NCI-H69 (cell line): Measurements from ENCODE around the gene TRAK1.
A peak's percentile ranks its signal among the peaks of the same experiment; 100 is the strongest.

Source experiments
- DNase-seq: peaks from one replicate; lab custom pipeline; 2025; lab: John Stamatoyannopoulos, UW

Gene TRAK1

DNA sequence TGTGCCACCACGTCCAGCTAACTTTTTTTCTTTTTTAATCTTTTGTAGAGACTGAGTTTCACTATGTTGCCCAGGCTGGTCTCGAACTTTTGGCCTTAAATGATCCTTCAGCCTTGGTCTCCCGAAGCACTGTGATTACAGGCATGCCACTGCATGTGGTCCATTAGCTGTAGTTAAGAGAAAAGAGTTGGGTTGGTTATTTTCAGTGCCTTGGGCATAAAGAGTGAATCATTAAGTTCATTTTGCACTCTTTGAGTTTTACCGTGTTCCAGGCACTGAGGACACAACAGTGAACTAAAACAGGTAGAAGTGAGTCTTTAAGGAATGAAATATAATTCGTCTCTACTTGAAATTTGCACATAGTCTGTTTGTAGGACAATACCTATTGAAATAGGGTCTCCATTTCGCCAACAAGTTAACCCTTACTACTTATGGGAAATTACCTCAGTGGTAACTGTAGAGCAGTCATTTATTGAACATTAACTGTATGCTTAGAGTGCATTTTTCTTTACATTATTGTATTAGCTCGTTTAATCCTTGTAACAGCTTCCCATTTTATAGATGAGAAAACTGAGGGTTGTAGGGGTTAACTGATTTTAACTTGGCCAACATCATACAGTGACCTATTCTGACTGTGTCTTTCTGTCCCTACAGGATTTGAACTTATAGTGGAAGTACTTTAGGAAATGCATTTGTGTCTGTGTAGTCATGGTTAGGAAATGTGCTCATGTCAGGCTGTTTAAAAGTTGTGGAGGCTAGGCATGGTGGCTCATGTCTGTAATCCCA is 22.7 kb upstream of the TRAK1 start:
- DNase-seq = no peak

DNA sequence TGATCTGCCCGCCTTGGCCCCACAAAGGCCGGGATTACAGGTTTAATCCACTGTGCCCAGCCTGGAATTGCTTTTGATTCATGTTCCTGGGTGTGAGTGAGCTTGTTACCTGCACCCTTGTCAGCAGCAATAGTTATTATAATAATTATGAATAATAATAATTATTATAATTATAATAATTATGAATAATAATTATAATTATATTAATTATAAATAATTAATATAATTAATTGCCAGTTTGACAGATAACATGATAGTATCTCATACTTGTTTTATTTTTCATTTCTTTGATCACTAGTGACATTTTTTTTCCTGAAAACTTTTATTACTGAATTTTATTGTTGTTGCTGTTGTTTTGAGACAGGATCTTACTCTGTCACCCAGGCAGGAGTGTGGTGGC is 21.1 kb upstream of the TRAK1 start:
- no peak for DNase-seq

DNA sequence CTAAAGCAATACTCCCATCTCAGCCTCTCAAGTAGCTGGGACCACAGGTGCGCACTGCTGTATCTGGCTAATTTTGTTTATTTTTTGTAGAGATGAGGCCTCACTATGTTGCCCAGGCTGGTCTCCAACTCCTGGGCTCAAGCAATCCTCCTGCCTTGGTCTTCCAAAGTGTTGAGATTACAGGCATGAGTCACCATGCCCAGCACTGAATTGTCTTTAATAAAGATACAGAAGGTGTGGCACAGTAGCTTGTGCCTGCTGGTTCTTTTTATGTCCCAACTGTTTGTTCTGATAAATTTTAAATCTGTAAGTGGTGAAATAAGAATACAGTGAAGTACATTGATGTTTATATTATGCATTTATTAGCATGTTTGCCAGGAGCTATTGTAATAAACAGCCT is 20.6 kb upstream of the TRAK1 start:
- DNase-seq = no peak

DNA sequence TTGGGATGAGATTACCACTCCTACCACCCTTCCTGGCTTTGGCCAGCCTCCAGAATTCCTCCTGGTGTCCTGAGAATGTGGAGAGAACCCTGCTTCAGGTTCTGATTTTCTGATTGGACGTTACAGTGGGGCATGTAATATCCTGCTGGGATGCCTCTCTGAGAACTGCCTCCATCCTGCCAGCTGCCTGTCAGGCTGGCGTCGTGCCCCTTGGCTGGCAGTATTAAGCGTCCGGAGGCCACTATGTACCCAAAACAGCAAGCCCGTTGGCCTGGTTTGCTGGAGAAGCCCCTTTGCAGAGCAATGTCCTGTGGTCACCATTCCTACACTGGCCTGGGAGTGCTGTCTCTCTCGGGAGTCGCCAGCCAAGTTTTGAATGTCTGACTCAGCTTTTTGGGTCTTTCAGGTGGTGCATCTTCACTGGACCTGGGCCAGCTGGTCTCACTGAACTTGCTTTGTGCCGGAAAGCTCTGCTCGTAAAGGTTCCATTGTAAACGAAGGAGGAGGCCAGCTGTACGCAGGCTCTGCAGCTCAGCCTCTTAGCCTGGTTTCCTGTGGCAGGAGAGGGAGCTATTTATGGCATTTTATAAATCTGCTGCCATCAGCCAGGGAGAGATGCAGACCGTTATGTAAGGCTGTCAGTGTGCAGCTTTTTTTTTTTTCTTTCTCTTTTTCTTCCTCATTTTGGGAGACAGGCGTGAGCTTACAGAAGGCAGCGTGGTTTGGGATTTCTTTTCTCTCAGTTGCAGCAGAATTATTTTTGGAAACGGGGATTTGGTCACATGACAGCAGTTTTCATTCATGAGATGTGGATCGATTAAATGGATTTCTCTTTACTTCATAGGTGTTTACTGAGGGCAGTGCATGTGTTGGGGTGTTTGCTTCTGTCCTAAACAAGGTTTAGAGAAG is 19.0 kb upstream of the TRAK1 start:
- peak; percentile 86 for DNase-seq

DNA sequence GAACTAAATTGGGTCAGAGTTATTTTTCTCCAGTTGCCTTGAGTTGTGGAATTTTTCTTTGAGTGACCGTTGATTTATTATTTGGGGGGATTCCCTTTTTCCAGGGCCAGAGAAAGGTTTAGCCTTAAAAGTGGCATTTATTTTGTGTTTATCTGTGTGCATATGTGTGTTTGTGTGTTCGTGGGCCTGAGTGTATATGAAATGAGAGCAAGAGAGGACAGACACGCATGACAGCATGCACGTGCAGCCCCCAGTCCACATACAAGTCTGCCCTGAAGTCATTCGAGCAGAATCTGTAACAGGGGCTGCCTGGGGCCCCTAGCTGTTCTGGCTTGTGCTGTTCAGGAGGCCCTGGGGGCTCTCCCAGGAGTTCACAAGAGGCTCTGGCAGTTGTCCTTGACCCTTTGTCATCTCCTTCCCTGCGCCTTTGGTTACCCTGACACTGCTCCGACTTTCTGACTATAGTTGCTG is 18.3 kb upstream of the TRAK1 start:
- no peak for DNase-seq

DNA sequence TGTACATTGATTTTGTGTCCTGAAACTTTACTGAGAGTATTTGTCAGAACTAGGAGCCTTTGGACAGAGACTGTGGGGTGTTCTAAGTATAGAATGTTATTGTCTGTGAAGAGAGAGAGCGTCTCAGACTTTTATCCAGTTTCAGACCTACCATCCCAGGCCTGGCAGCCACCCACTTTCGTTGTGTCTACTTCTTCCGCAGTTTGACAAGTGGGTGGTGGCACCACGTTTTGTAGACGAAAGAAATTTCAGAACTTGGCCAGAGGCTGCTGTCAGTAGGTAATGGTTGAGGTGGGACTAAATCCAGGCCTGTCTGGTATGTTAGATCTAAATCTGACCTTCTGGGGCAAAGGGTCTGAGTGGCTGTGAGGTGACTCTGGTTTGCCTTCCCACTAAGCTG is 13.4 kb upstream of the TRAK1 start:
- DNase-seq = no peak

DNA sequence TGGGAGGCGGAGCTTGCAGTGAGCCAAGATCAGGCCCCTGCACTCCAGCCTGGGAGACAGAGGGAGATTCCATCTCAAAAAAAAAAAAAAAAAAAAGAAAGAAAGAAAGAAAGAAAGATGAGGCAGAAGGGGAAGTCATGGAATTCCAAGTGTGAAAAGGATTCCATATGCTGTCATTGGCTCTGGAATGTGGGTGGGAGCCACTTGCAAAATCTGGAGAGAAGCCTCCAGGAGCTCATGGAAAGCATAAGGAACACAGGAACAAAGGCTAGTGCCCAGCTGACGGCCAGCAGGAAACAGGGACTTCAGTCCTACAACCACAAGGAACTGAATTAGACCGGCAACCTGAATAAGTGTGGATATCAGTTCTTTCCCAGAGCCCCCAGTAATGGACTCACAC is 12.5 kb upstream of the TRAK1 start:
- no peak for DNase-seq

DNA sequence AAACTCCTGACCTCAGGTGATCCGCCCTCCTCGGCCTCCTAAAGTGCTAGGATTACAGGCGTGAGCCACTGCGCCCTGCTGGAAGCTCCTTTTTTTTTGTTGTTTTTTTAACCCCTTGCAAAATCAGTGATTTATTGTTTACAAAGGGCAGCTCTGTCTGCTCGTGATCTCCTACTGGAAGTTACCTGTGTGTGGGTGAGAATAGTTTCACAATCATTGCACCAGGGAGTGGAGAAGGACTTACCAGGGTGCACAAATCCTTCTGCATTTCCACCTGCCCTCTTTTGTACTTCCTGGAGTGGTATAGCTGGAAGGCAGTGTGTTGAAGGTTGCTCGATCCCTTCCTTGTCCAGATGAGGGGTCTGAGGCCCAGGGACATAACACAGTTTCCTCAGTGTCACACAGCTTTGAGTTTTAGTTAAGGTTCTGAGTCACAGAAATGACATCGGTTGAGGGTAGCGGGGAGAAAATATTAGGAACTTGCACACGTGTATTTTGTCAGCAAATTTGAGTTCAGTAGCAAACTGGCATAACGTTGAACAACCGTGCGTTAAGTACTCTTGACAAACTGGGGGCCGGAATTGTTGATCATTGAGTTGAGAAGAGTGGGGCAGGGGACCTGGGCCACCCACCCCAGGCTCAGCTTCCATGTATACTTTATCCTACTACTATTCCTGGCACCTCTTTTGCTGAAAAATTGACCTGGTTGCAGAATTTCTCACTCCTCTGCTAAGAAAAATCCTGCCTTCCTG is 11.3 kb upstream of the TRAK1 start:
- DNase-seq = peak; percentile 2

DNA sequence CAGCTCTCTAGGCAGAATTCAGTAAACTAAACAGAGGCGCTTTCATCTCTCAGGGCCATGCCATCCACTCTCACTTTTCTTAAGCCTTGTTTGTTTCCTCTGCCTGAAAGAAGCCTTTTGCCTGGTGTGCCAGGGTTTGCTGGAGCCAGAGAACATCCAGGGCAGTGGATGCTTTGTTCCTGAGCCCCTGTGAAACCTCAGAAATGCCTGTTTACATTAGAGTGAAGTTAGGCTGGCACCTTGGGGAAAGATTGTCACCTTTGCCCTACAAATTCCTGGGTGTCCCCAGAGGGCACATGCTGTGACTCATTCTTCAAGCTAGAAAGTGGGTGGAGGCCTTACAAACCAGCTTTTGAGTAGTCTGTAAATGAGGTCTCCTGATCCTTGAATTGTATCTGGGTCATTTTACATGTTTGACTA is 10.7 kb upstream of the TRAK1 start:
- peak; percentile 39 for DNase-seq

DNA sequence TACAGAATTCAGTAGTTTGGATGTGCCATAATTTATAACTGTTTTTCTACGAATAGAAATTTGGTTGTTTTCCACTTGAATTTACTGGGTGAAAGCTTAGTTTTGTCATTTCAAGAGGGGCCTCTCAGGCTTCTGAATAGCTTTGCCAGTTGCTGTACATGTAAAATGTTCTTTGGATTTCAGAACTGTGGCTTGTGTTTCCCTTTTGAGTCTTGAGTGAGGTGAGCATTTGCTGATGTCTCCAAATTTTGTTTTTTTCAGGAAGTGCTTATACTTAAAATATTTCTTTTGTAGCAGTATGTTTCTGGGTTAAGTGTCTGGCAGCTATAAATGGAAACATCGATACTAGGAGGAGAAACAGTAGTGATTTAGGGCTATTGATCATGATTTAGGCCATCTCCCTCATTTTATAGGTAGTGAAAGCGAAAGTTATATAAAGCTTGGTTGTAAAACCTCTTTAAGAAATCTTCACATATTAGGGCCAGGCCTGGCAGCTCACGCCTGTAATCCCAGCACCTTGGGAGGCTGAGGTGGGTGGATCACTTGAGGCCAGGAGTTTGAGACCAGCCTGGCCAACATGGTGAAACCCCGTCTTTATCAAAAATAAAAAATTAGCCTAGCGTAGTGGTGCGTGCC is 9.2 kb upstream of the TRAK1 start:
- DNase-seq = no peak

DNA sequence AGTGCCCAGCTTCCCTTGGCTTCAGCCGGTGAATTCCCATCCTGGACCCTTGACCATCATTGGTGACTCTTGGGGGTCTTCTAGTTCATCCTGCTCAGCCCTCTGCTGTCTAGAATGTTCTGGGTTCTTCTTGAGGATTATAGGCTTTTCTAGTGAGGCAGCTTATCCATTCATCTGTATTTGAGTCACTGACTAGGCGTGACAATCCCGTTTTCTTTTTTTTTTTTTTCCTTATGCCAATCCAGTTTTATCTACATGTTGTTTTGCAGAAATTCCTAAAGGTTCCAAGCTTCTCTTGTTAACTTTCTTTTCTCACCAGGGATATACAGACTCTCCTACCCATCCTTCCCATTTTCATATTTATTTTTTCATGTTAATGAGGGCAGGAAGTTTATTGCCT is 6.6 kb upstream of the TRAK1 start:
- DNase-seq = no peak

DNA sequence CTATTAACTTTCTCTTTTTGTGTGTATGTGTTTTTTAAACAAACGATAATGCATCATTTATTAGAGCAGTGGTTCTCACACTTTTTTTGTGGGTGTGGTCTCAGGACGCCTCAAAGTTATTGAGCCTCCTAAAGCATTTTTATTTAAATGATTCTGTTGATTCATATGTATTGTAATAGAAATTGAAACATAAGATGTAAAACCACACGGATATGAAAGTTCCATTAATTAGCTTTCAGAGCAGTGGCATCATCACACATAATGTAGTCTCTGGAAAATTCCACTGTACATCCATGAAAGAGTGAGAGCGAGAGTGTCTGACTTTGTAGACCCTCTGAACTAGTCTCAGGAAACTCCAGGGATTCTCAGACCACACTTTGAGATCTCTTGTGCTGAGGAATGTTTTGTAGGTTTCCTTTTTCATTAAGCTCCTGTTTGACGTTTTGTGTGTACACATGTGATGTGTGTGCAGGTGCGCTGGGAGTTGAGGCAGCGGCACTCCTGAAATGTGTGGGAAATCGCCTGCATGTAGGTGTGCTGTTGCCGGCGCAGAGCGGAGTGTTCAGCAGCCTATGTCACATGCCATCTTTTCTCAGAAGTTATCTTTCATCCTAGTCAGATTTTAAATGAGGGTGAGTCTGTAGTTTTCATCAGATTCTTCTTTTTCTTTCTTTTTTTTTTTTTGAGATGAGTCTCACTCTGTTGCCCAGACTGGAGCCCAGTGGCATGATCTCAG is 5.3 kb upstream of the TRAK1 start:
- no peak for DNase-seq

DNA sequence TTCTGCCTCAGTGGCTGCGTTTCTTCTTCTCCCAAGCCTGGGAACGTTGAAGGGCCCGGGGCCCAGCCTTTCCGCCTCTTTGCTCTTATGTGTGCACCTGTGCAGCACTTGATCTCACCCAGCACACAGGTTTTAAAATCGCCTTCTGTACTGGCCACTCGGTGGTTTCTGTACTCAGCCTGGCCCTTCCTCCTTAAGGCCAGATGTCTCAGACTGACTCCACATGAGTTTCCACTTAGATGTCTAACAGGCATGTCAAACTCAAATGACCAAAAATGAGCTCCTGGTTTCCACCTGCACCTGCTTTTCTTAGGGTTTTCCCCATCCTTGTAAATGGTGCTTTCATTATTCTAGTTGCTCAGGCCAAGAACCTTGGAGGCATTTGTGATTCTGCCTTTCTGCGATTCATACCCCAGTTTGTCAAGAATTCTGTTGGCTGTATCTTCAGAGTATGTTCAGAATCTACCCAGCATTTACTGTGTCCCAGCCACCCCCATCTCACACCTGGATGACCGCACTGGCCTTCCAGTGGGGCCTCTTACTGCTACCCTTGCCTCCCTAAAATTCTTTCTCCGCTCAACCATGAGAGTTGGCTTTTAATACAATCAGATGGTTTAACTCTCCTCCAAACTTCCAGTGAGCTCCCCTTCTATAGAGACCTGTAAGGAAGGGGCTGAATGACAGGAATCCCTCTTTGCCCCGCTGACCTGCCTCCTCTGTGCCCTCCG is 2.2 kb upstream of the TRAK1 start:
- no peak for DNase-seq

DNA sequence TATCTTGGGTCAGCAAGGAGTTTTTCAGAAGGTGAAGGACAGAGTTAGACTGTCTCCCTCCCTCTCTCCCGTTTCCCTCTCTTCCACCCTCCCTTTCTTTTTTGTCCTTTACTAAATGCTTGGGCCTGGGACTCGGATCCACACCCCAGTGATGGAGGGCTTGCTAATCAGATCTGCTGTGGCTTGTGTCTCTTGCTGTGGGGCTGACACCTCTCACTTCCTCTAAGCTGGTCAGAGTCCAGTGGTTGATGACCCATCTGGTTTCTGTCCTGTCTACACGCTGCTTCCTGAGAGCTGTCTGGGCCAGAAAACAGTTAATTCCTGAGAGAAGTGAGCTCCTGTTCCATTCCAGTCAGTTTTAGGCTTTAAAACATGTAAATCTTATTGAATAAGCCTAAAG is 849 bp downstream of the TRAK1 start:
- DNase-seq = no peak

DNA sequence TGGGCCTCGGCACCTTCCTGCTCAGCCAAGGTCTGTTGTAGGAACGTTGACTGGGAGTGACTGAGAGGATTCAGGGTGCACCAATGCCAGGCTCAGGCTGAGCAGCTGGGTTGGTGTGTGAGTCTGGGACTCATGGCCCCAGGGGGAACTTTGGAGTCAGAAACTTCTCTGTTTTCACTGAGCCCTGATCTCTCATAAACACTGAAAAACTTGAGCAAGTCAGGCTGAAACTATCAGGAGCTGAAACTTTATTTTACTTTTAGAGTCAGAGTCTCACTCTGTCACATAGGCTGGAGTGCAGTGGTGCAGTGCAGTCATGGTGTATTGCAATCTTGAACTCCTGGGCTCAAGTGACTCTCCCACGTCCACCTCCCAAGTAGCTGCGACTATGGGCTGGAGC is 3.0 kb downstream of the TRAK1 start:
- DNase-seq = no peak

DNA sequence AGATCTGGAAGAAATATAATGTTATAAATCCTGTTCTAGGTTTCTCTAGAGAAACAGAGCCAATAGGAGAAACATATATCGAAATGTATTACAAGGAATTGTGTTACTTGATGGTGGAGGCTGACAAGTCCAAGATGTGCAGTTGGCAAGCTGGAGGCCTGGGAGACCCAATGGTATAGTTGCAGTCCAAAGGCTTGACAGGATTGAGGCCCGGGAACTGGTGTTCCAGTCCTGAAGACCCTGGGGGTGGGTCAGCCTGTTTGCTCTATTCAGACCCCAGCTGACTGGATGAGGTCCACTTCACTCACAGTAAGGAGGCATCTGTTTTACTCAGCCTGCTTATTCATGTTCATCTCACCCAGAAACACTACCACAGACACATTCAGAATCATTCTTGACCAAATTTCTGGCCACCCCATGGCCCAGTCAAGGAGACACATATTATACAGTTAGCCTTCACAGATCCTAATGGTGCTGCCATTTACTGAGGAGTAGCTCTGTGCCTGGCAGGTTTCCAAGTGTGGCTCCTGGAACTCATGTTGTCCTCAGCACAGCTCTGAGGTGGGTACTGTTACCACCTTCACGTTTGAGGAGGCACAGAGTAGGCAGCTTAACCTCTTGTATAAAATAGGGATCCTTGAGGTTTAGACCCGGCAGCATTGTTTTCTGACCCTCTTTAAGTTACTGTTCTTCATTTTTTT is 3.7 kb downstream of the TRAK1 start:
- DNase-seq = no peak

DNA sequence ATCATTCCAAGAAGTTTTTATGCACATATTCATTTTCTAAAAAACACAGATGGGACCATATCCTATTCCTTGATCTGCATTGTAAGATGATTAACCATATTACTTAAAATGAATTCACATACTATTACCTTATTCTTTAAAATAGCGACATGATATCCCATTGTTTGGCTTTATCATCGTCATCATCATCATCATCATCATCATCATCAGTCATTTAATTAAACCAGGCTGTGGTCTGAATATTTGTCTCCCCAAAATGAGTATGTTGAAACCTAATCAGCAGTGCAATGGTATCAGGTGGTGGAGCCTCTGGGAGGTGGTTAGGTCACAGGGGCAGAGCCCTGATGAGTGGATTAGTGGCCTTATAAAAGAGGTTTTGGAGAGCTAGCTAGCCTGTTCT is 4.4 kb downstream of the TRAK1 start:
- DNase-seq = no peak

DNA sequence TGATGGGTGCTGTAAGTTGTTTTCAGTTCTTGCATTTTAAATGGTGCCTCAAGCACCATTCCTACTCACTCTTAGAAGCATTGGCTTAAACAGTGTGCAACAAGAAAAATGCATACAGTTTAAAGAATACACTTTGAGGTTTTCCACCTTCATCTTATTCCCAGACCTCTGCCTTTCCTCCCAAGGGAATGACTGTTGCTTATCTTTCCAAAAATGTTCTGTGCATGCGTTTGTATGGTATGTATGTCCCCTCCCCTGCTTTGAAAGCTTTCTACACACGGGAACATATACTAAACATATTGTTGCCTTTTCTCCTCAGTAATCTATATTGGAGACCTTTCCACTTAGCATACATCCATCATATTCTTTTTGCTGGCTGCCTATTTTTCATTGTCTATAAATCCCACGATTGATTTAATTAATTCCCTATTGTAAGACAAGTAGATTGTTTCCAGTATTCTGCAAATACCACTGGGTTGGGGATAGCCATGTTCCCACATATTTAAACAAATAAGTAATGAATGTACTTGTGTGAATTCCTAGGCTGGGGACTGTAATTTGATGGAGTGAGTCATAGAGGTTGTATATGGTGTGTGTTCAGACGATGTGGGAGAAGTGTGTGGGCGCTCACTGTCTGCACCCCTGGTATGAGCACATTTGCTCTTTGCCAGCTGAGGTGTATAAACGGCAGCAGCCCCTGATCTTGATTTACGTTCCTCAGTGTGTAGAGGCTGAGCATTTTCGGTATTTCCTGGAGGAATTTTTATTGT is 5.8 kb downstream of the TRAK1 start:
- no peak for DNase-seq

DNA sequence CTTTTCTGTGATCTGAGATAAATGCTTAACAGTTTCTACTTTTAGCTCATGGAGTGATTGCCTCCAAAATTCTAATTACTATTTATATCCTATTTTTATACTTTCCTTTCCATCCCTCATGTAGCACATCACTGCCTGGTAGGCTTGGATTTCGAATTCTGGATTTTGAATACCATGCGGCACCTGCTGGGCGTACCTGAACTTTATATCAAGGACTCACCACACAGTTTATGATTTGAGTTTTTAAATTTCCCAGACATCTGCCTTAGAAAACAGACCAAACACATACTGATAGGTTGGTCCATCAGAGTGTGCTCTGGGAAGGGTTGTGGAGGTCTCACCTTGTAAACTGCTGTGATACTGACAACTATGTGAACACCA is 6.4 kb downstream of the TRAK1 start:
- no peak for DNase-seq
